IMR-90 (cell line): ENCODE data around the gene ZNF407. TPM values are rescaled to one million over a fixed set of nuclear protein-coding genes. Genes with fewer than 3 reads are reported as not detected.
A peak's percentile ranks its signal among the peaks of the same experiment; 100 is the strongest.

Source experiments
- ATAC-seq: fragments of 200-7000 bp; cut with Tn5 transposase; 2 replicates; pipeline ENCODE4 v1.9.1; 2020; ENCODE audit warnings: low read depth, mild to moderate bottlenecking, moderate library complexity
- BruUV-seq: library from RNA; stranded (reverse); fragments of 400-500 nt; replicated peaks from 2 replicates; lab custom pipeline; 2021; lab: Mats Ljungman, UMichigan
- CTCF ChIA-PET: fragments of 300-600 bp; formaldehyde crosslinking; extraction: SDS; loops from one replicate; lab custom pipeline; 2021; ENCODE audit warnings: antibody characterized with exemption; lab: Yijun Ruan, JAX
- POLR2A ChIA-PET: fragments of 300-600 bp; sonication (Branson Sonifier 250); formaldehyde crosslinking; loops from one replicate; lab custom pipeline; 2022; ENCODE audit warnings: antibody characterized with exemption; ENCODE audit not compliant: unreplicated experiment; lab: Charles Lee
- DNase-seq: peaks from one replicate; pipeline ENCODE4 v3.0.0; 2013
- H2AFZ ChIP-seq: replicated peaks from 2 replicates; pipeline ENCODE3; 2013; ENCODE audit warnings: low read length, mild to moderate bottlenecking; ENCODE audit not compliant: poor library complexity
- H2AK5ac ChIP-seq: 2 replicates; pipeline ENCODE4 v1.6.1; 2013; ENCODE audit warnings: low read depth, low read length, inconsistent platforms
- H2AK9ac ChIP-seq: replicated peaks from 2 replicates; pipeline ENCODE3; 2013; ENCODE audit warnings: mild to moderate bottlenecking, low read depth, low read length, moderate library complexity; ENCODE audit not compliant: poor library complexity
- H2BK120ac ChIP-seq: 2 replicates; pipeline ENCODE4 v1.6.1; 2013; ENCODE audit warnings: low read depth, low read length, inconsistent platforms
- H2BK15ac ChIP-seq: 3 replicates; pipeline ENCODE4 v1.6.1; 2013; ENCODE audit warnings: low read depth, low read length, inconsistent platforms
- H2BK20ac ChIP-seq: 2 replicates; pipeline ENCODE4 v1.6.1; 2013; ENCODE audit warnings: low read depth, mild to moderate bottlenecking, inconsistent platforms, low read length, moderate library complexity
- H2BK5ac ChIP-seq: 2 replicates; pipeline ENCODE4 v1.6.1; 2013; ENCODE audit warnings: mild to moderate bottlenecking, low read depth, low read length, inconsistent platforms; ENCODE audit not compliant: poor library complexity, severe bottlenecking
- H3K14ac ChIP-seq: replicated peaks from 2 replicates; pipeline ENCODE4 v1.6.1; 2013; ENCODE audit warnings: low read depth, low read length, inconsistent platforms
- H3K18ac ChIP-seq: 2 replicates; pipeline ENCODE4 v1.6.1; 2013; ENCODE audit warnings: low read depth, low read length, control low read depth
- H3K23ac ChIP-seq: 2 replicates; pipeline ENCODE4 v1.6.1; 2013; ENCODE audit warnings: low read depth, low read length, inconsistent platforms
- H3K27ac ChIP-seq: 2 replicates; pipeline ENCODE4 v1.5.1; 2013; ENCODE audit warnings: mild to moderate bottlenecking, control low read depth, low read length; ENCODE audit not compliant: insufficient read depth
- H3K27me3 ChIP-seq: 2 replicates; pipeline ENCODE4 v1.6.1; 2013; ENCODE audit warnings: low read length; ENCODE audit not compliant: control insufficient read depth, insufficient read depth
- H3K36me3 ChIP-seq: 2 replicates; pipeline ENCODE4 v1.6.1; 2013; ENCODE audit warnings: low read length, mixed read lengths; ENCODE audit not compliant: control insufficient read depth, insufficient read depth
- H3K4ac ChIP-seq: 2 replicates; pipeline ENCODE4 v1.6.1; 2013; ENCODE audit warnings: low read depth, low read length, inconsistent platforms
- H3K4me1 ChIP-seq: 2 replicates; pipeline ENCODE4 v1.6.1; 2013; ENCODE audit warnings: low read length, mixed read lengths; ENCODE audit not compliant: control insufficient read depth, insufficient read depth
- H3K4me2 ChIP-seq: 2 replicates; pipeline ENCODE4 v1.6.1; 2013; ENCODE audit warnings: low read depth, mild to moderate bottlenecking, control low read depth, low read length, moderate library complexity
- H3K4me3 ChIP-seq: 2 replicates; pipeline ENCODE4 v1.5.1; 2013; ENCODE audit warnings: low read depth, mild to moderate bottlenecking, control low read depth, low read length, moderate library complexity; ENCODE audit not compliant: insufficient read depth
- H3K56ac ChIP-seq: 2 replicates; pipeline ENCODE4 v1.6.1; 2013; ENCODE audit warnings: low read length, inconsistent platforms; ENCODE audit not compliant: insufficient read depth; ENCODE audit errors: extremely low read depth
- H3K79me1 ChIP-seq, 2 experiments: 2 replicates each; pipeline ENCODE4 v1.6.1; 2013; ENCODE audit warnings: low read length in 2 of 2, inconsistent platforms in 1 of 2, low read depth in 1 of 2
- H3K9ac ChIP-seq: 2 replicates; pipeline ENCODE4 v1.6.1; 2013; ENCODE audit warnings: low read depth, low read length, control low read depth
- H3K9me1 ChIP-seq: 2 replicates; pipeline ENCODE4 v1.6.1; 2013; ENCODE audit warnings: low read length, inconsistent platforms; ENCODE audit not compliant: insufficient read depth
- H3K9me3 ChIP-seq: 2 replicates; pipeline ENCODE4 v1.6.1; 2013; ENCODE audit warnings: low read length; ENCODE audit not compliant: control insufficient read depth, insufficient read depth
- H4K20me1 ChIP-seq: 2 replicates; pipeline ENCODE4 v1.6.1; 2013; ENCODE audit warnings: low read length, inconsistent platforms; ENCODE audit not compliant: insufficient read depth
- H4K5ac ChIP-seq: 2 replicates; pipeline ENCODE4 v1.6.1; 2013; ENCODE audit warnings: mild to moderate bottlenecking, low read depth, low read length, control low read depth
- H4K8ac ChIP-seq, 2 experiments: 2 replicates each; pipeline ENCODE4 v1.6.1; 2013; ENCODE audit warnings: low read depth in 2 of 2, low read length in 2 of 2, control low read depth in 1 of 2, inconsistent platforms in 1 of 2
- H4K91ac ChIP-seq: 2 replicates; pipeline ENCODE4 v1.6.1; 2013; ENCODE audit warnings: low read depth, low read length, inconsistent platforms; ENCODE audit not compliant: insufficient read depth
- BHLHE40 ChIP-seq: fragments of 150-350 bp; IDR thresholded peaks from 2 replicates; pipeline ENCODE4 v1.6.1; 2016; ENCODE audit warnings: mild to moderate bottlenecking, low read depth, low read length
- CEBPB ChIP-seq: IDR thresholded peaks from 2 replicates; pipeline ENCODE4 v1.6.1; 2012; ENCODE audit warnings: low read depth, low read length, improper control_type of control experiment
- CHD1 ChIP-seq: IDR thresholded peaks from 2 replicates; pipeline ENCODE4 v1.6.1; 2012; ENCODE audit warnings: low read depth, low read length, improper control_type of control experiment
- MAFK ChIP-seq: IDR thresholded peaks from 2 replicates; pipeline ENCODE4 v1.6.1; 2012; ENCODE audit warnings: low read depth, low read length, improper control_type of control experiment
- MAZ ChIP-seq: IDR thresholded peaks from 2 replicates; pipeline ENCODE4 v1.6.1; 2012; ENCODE audit warnings: low read depth, mild to moderate bottlenecking, low read length, improper control_type of control experiment, moderate library complexity, borderline replicate concordance
- RAD21 ChIP-seq: IDR thresholded peaks from 2 replicates; pipeline ENCODE4 v1.6.1; 2012; ENCODE audit warnings: low read length, improper control_type of control experiment
- RCOR1 ChIP-seq: IDR thresholded peaks from 2 replicates; pipeline ENCODE4 v1.6.1; 2012; ENCODE audit warnings: mild to moderate bottlenecking, low read length, improper control_type of control experiment; ENCODE audit not compliant: insufficient replicate concordance
- RFX5 ChIP-seq: IDR thresholded peaks from 2 replicates; pipeline ENCODE4 v1.8.0; 2012; ENCODE audit warnings: low read depth, mild to moderate bottlenecking, low read length, moderate library complexity
- WGBS, 2 experiments: methylation state at CpG; one replicate each; pipeline versions ENCODE4 v1.1.5 to v1.1.7; 2013; ENCODE audit warnings: missing lambda C conversion rate in 2 of 2; ENCODE audit not compliant: insufficient read length in 1 of 2; ENCODE audit errors: extremely low coverage in 2 of 2; 5-methylcytosine and 5-hydroxymethylcytosine counted together
- dilution Hi-C: fragments of 300-500 bp; cut with HindIII; formaldehyde crosslinking; loops from one replicate; pipeline ENCODE4 v1.14.3; 2018; ENCODE audit warnings: low sequenced_read_pairs; ENCODE audit not compliant: unreplicated experiment
- in situ Hi-C: fragments of 300-500 bp; cut with MboI; formaldehyde crosslinking; loops from 3 replicates; pipeline ENCODE4 v1.14.3; 2019; ENCODE audit warnings: low sequenced_read_pairs, inconsistent platforms, mixed read lengths
- intact Hi-C: fragments of 100-400 bp; cut with micrococcal nuclease; formaldehyde crosslinking; loops from 2 replicates; pipeline ENCODE4 v1.10.0; 2022
- polyA plus RNA-seq, 3 experiments: library from polyadenylated mRNA; depleted of rRNA; stranded (reverse); fragments of >200 nt; gene quantifications; 2 replicates each; pipeline ENCODE4 v1.2.3, GENCODE V29; 2012; ENCODE audit warnings: low replicate concordance in 1 of 3
- total RNA-seq: library from RNA; depleted of rRNA; stranded (reverse); fragments of >200 nt; gene quantifications from 2 replicates; pipeline ENCODE4 v1.2.3, GENCODE V29; 2012
- TF ChIP-seq, protein P1 (sequence below): fragments of 150-350 bp; IDR thresholded peaks from 2 replicates; pipeline ENCODE4 v1.6.1; 2016; ENCODE audit warnings: low read depth, mild to moderate bottlenecking, low read length, moderate library complexity, borderline replicate concordance
- TF ChIP-seq, protein P2 (sequence below): conservative IDR thresholded peaks from 2 replicates; pipeline ENCODE4 v1.5.1; 2012; ENCODE audit warnings: mild to moderate bottlenecking, low read depth, low read length, improper control_type of control experiment

Gene ZNF407
- total and polyA plus RNA-seq, 2 of the 4 experiments (the other 2 are of a cell fraction) = 3.1 to 20.1 TPM

DNA sequence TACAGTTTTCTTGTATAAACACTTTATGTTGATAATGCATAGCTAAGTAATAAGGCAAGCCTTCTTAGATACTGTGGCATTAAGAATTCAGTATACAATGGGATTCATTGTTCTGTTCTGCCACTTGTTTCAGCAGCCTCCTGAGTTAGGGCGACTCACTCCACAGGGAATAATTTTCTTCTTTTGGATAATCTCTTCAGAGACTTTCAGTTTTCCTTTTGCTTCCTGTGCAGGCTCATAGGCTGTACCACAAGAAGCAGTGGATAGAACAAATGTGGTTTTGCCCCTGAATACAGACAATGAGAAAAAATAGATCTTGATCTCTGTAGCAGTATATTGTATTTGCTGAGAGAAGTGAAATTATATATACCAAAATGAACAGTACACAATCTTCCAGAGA lies 298.0 kb downstream of the ZNF407 start:
- DNase-seq (peak; percentile 70), ATAC-seq (peak; percentile 55; the same call in 1 of the 2 replicates)
- Histone ChIP-seq H3K79me1 (peaks cover 0 to 5% of the 10 kb centered on the region in 2 experiments; a peak in 1 of 4 replicates), H3K4me1 (peaks cover 7% of the 10 kb centered on the region), H2BK120ac (no peak overlapping the region), H3K4ac (no peak overlapping the region), H2BK20ac (no peak overlapping the region), H3K23ac (no peak overlapping the region), H3K9ac (no peak overlapping the region), H3K27me3 (no peaks in the 10 kb centered on the region), H2AK9ac (no peak overlapping the region), H2BK15ac (no peak overlapping the region), H4K5ac (no peak overlapping the region), H3K4me2 (peak overlapping the region; percentile 13; the same call in 1 of the 2 replicates), H3K9me1 (peaks cover 7% of the 10 kb centered on the region), H3K18ac (peak overlapping the region; percentile 6; the same call in 1 of the 2 replicates), H4K20me1 (no peaks in the 10 kb centered on the region), H3K9me3 (no peaks in the 10 kb centered on the region), H3K36me3 (peaks cover 1% of the 10 kb centered on the region; the same call in 1 of the 2 replicates), H2BK5ac (no peak overlapping the region), H4K91ac (no peak overlapping the region), H3K4me3 (no peak overlapping the region), H3K27ac (no peak overlapping the region), H3K14ac (no peak overlapping the region), H2AK5ac (no peak overlapping the region), H4K8ac (no peak overlapping the region), H3K56ac (no peak overlapping the region), H2AFZ (no peak overlapping the region)
- TF ChIP-seq RFX5 = no peak
- no peak for TF ChIP-seq RCOR1
- TF ChIP-seq, protein P1, sequence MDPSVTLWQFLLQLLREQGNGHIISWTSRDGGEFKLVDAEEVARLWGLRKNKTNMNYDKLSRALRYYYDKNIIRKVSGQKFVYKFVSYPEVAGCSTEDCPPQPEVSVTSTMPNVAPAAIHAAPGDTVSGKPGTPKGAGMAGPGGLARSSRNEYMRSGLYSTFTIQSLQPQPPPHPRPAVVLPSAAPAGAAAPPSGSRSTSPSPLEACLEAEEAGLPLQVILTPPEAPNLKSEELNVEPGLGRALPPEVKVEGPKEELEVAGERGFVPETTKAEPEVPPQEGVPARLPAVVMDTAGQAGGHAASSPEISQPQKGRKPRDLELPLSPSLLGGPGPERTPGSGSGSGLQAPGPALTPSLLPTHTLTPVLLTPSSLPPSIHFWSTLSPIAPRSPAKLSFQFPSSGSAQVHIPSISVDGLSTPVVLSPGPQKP = no peak
- TF ChIP-seq CEBPB = no peak
- TF ChIP-seq BHLHE40 = no peak
- TF ChIP-seq MAFK = no peak
- TF ChIP-seq, protein P2, sequence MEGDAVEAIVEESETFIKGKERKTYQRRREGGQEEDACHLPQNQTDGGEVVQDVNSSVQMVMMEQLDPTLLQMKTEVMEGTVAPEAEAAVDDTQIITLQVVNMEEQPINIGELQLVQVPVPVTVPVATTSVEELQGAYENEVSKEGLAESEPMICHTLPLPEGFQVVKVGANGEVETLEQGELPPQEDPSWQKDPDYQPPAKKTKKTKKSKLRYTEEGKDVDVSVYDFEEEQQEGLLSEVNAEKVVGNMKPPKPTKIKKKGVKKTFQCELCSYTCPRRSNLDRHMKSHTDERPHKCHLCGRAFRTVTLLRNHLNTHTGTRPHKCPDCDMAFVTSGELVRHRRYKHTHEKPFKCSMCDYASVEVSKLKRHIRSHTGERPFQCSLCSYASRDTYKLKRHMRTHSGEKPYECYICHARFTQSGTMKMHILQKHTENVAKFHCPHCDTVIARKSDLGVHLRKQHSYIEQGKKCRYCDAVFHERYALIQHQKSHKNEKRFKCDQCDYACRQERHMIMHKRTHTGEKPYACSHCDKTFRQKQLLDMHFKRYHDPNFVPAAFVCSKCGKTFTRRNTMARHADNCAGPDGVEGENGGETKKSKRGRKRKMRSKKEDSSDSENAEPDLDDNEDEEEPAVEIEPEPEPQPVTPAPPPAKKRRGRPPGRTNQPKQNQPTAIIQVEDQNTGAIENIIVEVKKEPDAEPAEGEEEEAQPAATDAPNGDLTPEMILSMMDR = no peak
- TF ChIP-seq RAD21 = no peak
- no peak for TF ChIP-seq CHD1
- no peak for TF ChIP-seq MAZ
- dilution Hi-C loops (no loop called here), in situ Hi-C loops (no loop called here), intact Hi-C loops (loop anchor here (5.0 kb wide), 1 partner anchor 312 kb away; the partner anchor contains the start of gene PTGR3)
- BruUV-seq = no TSS peak
- ChIA-PET POLR2A (no interaction called here), CTCF (no interaction called here)
- WGBS, 2 experiments = no CpG with 5 or more reads among the region's 1 CpG
